Measurements from ENCODE around the gene GM2A.

- TF ChIP-seq CTCF (IDR thresholded peaks at IDR 0.05) (no peak), POLR2A (IDR thresholded peaks at IDR 0.05) (no peak)
These were observed 7.2 kb upstream of the GM2A start for GRCh38 chr5:151245680-151246219.
